GM23338 (cell line): Measurements from ENCODE around the gene EHBP1L1. TPM values are rescaled to one million over a fixed set of nuclear protein-coding genes. Genes with fewer than 3 reads are reported as not detected.

Experiments
- ATAC-seq: fragments of 200-7000 bp; cut with Tn5 transposase; 3 replicates; pipeline ENCODE4 v1.9.1; 2020
- DNase-seq: peaks from one replicate; pipeline ENCODE4 v3.0.0-alpha.2; 2015; ENCODE audit warnings: low spot score
- H2AFZ ChIP-seq: fragments of 200-600 bp; sonication (generic); 2 replicates; pipeline ENCODE4 v1.8.0; 2016; ENCODE audit warnings: antibody characterized with exemption, mild to moderate bottlenecking, moderate library complexity
- H3F3A ChIP-seq: fragments of 200-600 bp; sonication (generic); replicated peaks from 2 replicates; pipeline ENCODE4 v1.8.0; 2017; ENCODE audit warnings: antibody characterized with exemption, mixed run types, low read depth
- H3K27ac ChIP-seq: fragments of 200-600 bp; sonication (generic); 2 replicates; pipeline ENCODE4 v1.6.1; 2016; ENCODE audit warnings: low read depth
- H3K27me3 ChIP-seq: fragments of 200-600 bp; sonication (generic); 2 replicates; pipeline ENCODE4 v1.8.0; 2016; ENCODE audit warnings: mild to moderate bottlenecking, mixed run types, moderate library complexity; ENCODE audit not compliant: insufficient read depth
- H3K36me3 ChIP-seq: fragments of 200-600 bp; sonication (generic); 2 replicates; pipeline ENCODE4 v1.8.0; 2016; ENCODE audit warnings: mild to moderate bottlenecking; ENCODE audit not compliant: insufficient read depth
- H3K4me1 ChIP-seq: fragments of 200-600 bp; sonication (generic); 2 replicates; pipeline ENCODE4 v1.8.0; 2016; ENCODE audit warnings: mild to moderate bottlenecking, moderate library complexity; ENCODE audit not compliant: insufficient read depth
- H3K4me2 ChIP-seq: fragments of 200-600 bp; sonication (generic); 2 replicates; pipeline ENCODE4 v1.7.1; 2017; ENCODE audit warnings: mixed run types
- H3K4me3 ChIP-seq: fragments of 200-600 bp; sonication (generic); 2 replicates; pipeline ENCODE4 v1.6.1; 2016; ENCODE audit warnings: mixed run types
- H3K79me2 ChIP-seq: fragments of 200-600 bp; sonication (generic); replicated peaks from 2 replicates; pipeline ENCODE4 v1.8.0; 2017; ENCODE audit warnings: mild to moderate bottlenecking; ENCODE audit not compliant: insufficient read depth
- H3K9me2 ChIP-seq: fragments of 200-600 bp; sonication (generic); 2 replicates; pipeline ENCODE4 v1.8.0; 2017; ENCODE audit not compliant: insufficient read depth
- H4K20me1 ChIP-seq: fragments of 200-600 bp; sonication (generic); replicated peaks from 2 replicates; pipeline ENCODE4 v1.8.0; 2017; ENCODE audit warnings: mild to moderate bottlenecking; ENCODE audit not compliant: insufficient read depth
- H3K27ac Mint-ChIP-seq: 2 replicates; pipeline ENCODE4 v1.8.0; 2020; ENCODE audit warnings: inconsistent platforms, mild to moderate bottlenecking, moderate library complexity, mixed read lengths
- H3K27me3 Mint-ChIP-seq: 3 replicates; pipeline ENCODE4 v1.8.0; 2022; ENCODE audit warnings: low read depth, mild to moderate bottlenecking, moderate library complexity, mixed read lengths, inconsistent platforms; ENCODE audit not compliant: insufficient read depth, poor library complexity
- H3K36me3 Mint-ChIP-seq: 3 replicates; pipeline ENCODE4 v1.8.0; 2021; ENCODE audit warnings: low read depth, mild to moderate bottlenecking, inconsistent platforms, moderate library complexity, mixed read lengths
- H3K4me1 Mint-ChIP-seq: 3 replicates; pipeline ENCODE4 v1.8.0; 2020; ENCODE audit warnings: mild to moderate bottlenecking, inconsistent platforms, mixed read lengths
- H3K4me3 Mint-ChIP-seq: 3 replicates; pipeline ENCODE4 v1.8.0; 2021; ENCODE audit warnings: moderate library complexity, mild to moderate bottlenecking, inconsistent platforms, mixed read lengths
- H3K9me3 Mint-ChIP-seq: 3 replicates; pipeline ENCODE4 v1.8.0; 2020; ENCODE audit warnings: moderate library complexity, mild to moderate bottlenecking, inconsistent platforms, mixed read lengths
- CTCF ChIP-seq, 2 experiments: fragments of 200-600 bp in 1 of 2; sonication (generic) in 1 of 2; conservative IDR thresholded peaks; 2 replicates each; pipeline versions ENCODE4 v1.5.1 to v1.6.1; 2016 to 2017; ENCODE audit warnings: antibody characterized with exemption in 2 of 2, low read depth in 2 of 2, mild to moderate bottlenecking in 2 of 2, moderate library complexity in 1 of 2
- ETS1 ChIP-seq: IDR thresholded peaks from 2 replicates; pipeline ENCODE4 v1.6.1; 2016; ENCODE audit warnings: antibody characterized with exemption
- EZH2 ChIP-seq: fragments of 200-600 bp; sonication (generic); IDR thresholded peaks from one replicate; pipeline ENCODE4 v1.8.0; 2017; ENCODE audit warnings: antibody characterized with exemption, mild to moderate bottlenecking, low read depth; ENCODE audit not compliant: unreplicated experiment
- EZH2phosphoT487 ChIP-seq: fragments of 200-600 bp; sonication (generic); IDR thresholded peaks from one replicate; pipeline ENCODE4 v1.8.1; 2018; ENCODE audit warnings: antibody characterized with exemption; ENCODE audit not compliant: unreplicated experiment
- JUNB ChIP-seq: IDR thresholded peaks from one replicate; pipeline ENCODE4 v1.6.1; 2016; ENCODE audit warnings: antibody characterized with exemption; ENCODE audit not compliant: unreplicated experiment
- REST ChIP-seq: IDR thresholded peaks from one replicate; pipeline ENCODE4 v1.6.1; 2018; ENCODE audit warnings: antibody characterized with exemption; ENCODE audit not compliant: unreplicated experiment
- STAT1 ChIP-seq: IDR thresholded peaks from one replicate; pipeline ENCODE4 v1.6.1; 2016; ENCODE audit warnings: antibody characterized with exemption; ENCODE audit not compliant: unreplicated experiment
- ZNF331 ChIP-seq: fragments of 250-450 bp; sonication (Bioruptor Pico); IDR thresholded peaks from 2 replicates; pipeline ENCODE4 v1.5.0; 2020; ENCODE audit warnings: low read depth, mild to moderate bottlenecking, moderate library complexity
- ZNF462 ChIP-seq: fragments of 250-450 bp; sonication (Bioruptor Pico); IDR thresholded peaks from 2 replicates; pipeline ENCODE4 v1.5.0; 2020; ENCODE audit warnings: mild to moderate bottlenecking, moderate library complexity
- polyA plus RNA-seq: library from polyadenylated mRNA; unstranded; fragments of >200 nt; fragmentation: Nextera tagmentation; extraction: Ambion mirVana; gene quantifications from 2 replicates; pipeline ENCODE4 v1.2.1, GENCODE V29; 2016
- total RNA-seq: library from RNA; depleted of rRNA; stranded (reverse); fragments of >200 nt; shearing (Covaris generic); gene quantifications from 2 replicates; pipeline ENCODE4 v1.2.3, GENCODE V29; 2014

Gene EHBP1L1
- total and polyA plus RNA-seq, 2 experiments from 2014 or later, result 2.9 to 10.9 TPM

GRCh38 chr11:65617136-65617850 is 41.4 kb downstream of the EHBP1L1 start:
- no peaks in the 10 kb centered on the region; the same call in 1 of the 2 replicates for H3K36me3 ChIP-seq
- peaks cover 11% of the 10 kb centered on the region for H3K4me1 Mint-ChIP-seq
- H2AFZ ChIP-seq, result no peak overlapping the region
- ATAC-seq (no peak), DNase-seq (no peak)
- H3K9me3 Mint-ChIP-seq, result no peaks in the 10 kb centered on the region; the same call in 2 of the 3 replicates
- H3K27me3 Mint-ChIP-seq, result peaks cover 21% of the 10 kb centered on the region
- H3K27me3 ChIP-seq, result no peaks in the 10 kb centered on the region
- peaks cover 26% of the 10 kb centered on the region for H3K79me2 ChIP-seq
- peaks cover 12% of the 10 kb centered on the region; the same call in 1 of the 2 replicates for H3K4me1 ChIP-seq
- H4K20me1 ChIP-seq, result peaks cover 14% of the 10 kb centered on the region
- H3K27ac Mint-ChIP-seq, result no peak overlapping the region
- peak overlapping the region; percentile 94 for H3K4me3 Mint-ChIP-seq
- peak overlapping the region; percentile 97 for H3K4me2 ChIP-seq
- peaks cover 23% of the 10 kb centered on the region for H3K36me3 Mint-ChIP-seq
- peak overlapping the region; percentile 58; the same call in 1 of the 2 replicates for H3K4me3 ChIP-seq
- TF ChIP-seq EZH2 (no peak), CTCF (conservative IDR thresholded peaks at IDR 0.05; ENCODE audit: low read depth in 2 of 2) (no peak), REST (no peak), ZNF462 (CRISPR knock-in tag) (no peak), ZNF331 (no peak), EZH2phosphoT487 (no peak), STAT1 (no peak), ETS1 (no peak), JUNB (no peak)
- no peaks in the 10 kb centered on the region for H3K9me2 ChIP-seq
- no peak overlapping the region for H3K27ac ChIP-seq
- H3F3A ChIP-seq, result peaks cover 5% of the 10 kb centered on the region
